Measurements from ENCODE around the gene LLGL1.

The LLGL1 gene

DNA sequence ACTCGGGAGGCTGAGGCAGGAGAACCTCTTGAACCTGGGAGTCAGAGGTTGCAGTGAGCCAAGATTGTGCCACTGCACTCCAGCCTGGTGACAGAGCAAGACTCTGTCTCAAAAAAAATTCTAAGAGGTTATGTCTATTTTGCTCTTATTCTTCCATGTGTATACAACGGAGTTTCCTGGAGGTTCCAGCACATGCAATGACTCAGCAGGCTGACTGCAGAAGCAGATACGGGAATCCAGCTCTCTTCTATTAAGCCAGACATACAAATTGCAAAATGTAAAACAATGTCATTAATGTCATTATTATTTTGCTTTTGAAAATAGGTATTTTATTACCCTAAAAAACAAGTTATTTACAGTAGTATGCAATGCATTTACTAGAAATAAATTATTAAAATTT, 53.4 kb downstream of the LLGL1 start:
- no peak for DNase-seq

DNA sequence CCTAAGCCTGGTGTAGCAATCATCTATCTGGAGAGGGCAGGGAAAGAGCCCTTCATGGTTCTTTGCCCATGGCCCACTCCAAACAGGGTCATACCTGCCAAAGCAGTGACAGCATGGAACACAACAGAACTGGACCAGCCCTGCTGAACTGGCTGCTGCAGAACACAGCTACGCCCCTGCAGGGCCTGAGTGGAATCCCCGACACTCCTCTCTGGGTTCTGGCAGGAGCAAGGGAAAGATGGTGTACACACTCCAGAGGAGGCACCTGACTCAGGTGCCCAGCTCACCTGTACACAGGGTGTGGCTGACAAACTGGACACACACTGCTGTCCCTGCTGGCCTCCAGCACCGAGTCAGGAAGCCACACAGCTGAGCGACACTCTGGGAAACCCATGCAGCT, 54.8 kb downstream of the LLGL1 start:
- DNase-seq: no peak

DNA sequence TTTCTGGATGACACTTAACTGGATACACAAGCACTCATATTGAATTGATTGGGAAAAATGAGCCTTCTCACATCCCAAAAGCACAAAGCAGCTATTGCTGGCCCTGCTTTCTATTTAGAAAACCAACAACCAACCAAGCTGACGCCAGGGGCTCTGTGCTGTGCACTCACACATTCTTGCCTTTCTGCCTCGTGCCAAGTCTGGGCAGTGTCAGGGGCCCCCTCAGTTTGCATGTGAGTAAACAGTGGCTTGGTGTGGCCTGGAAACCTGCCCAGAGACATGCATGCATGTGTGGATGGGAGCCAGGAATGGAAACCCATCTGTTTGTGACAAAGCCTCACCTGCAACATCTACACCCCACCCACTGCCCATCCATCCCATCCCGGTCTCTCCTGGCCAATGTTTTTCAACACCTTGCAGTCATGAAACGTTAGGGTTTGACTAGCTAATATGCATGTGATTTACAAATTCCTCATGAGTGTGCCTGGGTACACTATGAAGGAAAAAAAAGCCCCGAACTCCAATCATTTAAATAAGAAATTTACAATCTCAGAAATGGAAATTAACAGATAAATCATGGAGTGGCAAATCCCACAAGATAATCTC, 55.4 kb downstream of the LLGL1 start:
- no peak for DNase-seq

DNA sequence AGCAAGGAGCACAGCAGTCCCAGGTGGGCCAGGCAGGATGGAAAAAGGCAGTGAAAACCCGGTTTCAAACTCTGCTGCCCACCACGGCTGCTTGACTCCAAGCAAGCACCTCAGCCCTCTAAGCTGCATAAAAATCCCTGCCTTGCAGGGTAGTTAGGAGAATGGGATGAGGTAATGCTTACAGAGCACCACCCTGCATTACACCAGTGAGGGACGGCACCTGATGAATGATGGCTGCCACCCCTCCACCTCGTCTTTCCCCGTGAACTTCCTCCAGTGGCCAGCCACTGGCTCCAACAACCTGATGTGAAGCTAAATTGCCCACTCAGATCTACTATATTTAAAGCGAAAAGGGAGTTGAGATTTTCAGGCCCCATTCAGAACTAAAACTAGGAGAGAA, 56.4 kb downstream of the LLGL1 start:
- no peak for DNase-seq

GRCh38 chr17:18285296-18285695, 59.9 kb downstream of the LLGL1 start:
- DNase-seq: no peak

DNA sequence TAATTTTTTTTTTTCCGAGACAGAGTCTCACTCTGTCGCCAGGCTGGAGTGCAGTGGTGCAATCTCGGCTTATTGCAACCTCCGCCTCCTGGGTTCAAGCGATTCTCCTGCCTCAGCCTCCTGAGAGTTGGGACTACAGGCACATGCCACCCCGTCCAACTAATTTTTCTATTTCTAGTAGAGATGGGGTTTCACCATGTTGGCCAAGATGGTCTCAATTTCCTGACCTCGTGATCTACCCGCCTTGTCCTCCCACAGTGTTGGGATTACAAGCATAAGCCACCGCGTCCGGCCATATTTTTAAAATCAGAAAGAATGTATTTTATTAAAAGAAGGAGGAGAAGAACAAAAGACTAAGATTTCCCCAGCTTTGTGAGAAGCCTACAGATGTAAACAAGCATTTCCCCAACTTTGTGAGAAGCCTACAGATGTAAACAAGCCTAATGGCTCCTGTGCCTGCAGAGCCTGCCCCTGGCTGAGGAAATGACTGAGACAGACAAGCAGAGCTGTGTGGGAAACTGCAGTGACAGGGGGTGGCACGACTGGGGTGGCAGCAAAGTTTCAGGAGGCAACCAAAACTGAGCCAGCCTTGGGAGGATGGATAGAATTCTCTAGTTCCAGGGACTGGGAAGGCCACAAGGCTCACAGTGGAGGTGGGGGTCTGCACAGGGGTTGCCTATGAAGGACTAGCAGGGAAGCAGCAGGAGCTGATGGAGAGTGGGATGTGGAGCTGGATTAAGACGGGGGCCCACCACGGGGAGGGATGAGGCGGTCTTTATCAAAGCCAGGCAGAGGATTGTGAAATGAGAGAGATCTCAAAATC, 66.5 kb downstream of the LLGL1 start:
- DNase-seq: no peak
